Hepatic stellate cell (primary cell): ENCODE measurements around the gene JARID2.

Experiments
- DNase-seq: peaks from one replicate; pipeline ENCODE4 v3.0.0; 2011; ENCODE audit warnings: low spot score

The JARID2 gene

GRCh38 chr6:15472621-15473020 is 226.8 kb downstream of the JARID2 start:
- DNase-seq: no peak

DNA sequence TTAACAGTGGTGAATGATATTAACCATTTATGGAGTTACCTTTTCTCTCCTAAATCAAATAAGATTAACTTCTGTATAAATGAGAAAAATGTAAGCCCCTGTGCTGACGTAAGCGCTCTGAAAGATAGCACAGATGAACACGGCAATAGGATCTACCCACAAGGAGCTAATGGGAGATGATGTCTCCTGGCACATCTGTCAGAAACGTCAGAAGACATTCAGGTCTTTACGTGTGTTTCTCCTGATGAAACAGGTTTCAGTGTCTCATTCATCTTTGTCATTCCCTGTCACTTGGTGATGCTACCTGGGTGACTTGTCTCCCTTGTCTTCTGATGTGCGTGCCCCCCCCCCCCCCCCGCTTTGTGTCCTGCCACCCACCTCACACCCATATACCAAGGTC is 227.3 kb downstream of the JARID2 start:
- DNase-seq: no peak

DNA sequence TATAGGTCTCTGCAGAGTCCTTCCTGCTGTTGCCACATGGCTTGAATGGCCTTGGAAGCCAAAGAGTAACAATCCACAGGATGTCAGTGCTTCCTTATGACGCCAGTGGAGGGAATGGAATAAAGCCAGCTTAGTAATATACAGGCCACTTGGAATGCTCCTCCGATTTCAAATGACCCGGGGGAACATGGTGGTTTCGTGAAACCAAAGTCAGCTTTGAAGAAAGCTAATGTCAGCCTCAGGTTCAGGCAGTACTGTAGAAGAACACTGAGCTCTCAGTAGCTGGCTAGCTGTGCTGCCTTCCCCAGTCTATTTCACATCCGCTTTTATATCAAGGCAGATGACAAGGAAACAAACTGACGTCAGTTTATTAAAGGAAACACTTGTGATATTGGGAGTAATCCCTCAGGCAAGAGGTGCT is 227.9 kb downstream of the JARID2 start:
- no peak for DNase-seq

DNA sequence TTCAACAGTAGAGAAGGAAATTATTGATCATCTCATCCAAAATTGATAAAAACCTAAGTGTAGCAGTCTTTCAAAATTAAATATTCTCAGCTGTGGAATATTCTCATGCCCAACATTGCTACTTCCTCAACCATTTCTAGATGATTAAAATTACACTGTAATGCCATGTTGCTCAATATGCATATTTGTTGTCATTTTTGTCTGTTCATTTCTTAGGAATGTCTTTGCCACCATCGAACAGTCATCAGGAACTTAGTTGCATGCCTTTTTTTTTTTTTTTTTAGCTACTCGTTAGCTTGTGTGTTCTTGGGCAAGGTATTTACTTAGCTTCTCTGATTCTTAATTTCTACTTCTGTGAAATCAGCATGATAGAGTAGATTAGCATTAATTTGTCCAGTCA is 228.3 kb downstream of the JARID2 start:
- DNase-seq: no peak

DNA sequence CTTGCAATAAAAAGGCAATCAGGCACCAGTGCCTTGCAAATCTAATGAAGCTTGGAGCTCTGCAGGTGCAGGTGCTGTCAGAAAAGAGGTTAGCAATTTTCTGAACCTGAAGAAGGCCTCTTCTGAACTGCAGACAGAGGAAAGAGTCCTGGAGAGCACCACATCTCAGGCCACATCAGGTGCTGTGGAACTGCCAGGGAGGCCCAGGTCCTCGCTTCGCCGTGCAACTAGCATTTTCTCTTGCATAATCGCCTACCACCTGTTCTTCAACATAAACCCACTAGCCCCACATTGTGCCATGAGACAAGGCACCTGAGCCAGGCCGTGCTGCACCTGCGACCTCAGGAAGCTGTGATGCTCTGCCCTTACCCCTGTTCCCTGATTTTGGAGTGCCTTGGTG is 229.4 kb downstream of the JARID2 start:
- no peak for DNase-seq

- DNase-seq: no peak
Observed at GRCh38 chr6:15475872-15476271, 230.0 kb downstream of the JARID2 start.

- DNase-seq: no peak
Observed at GRCh38 chr6:15476631-15477380, 230.9 kb downstream of the JARID2 start.

- DNase-seq: no peak
Observed at GRCh38 chr6:15477746-15478145, 231.9 kb downstream of the JARID2 start.

GRCh38 chr6:15479761-15480160 is 233.9 kb downstream of the JARID2 start:
- no peak for DNase-seq

- DNase-seq: no peak
Observed at GRCh38 chr6:15480525-15480924, 234.7 kb downstream of the JARID2 start.

- no peak for DNase-seq
Observed at GRCh38 chr6:15481390-15482291, 235.8 kb downstream of the JARID2 start.

GRCh38 chr6:15483060-15483459 is 237.2 kb downstream of the JARID2 start:
- DNase-seq: no peak

DNA sequence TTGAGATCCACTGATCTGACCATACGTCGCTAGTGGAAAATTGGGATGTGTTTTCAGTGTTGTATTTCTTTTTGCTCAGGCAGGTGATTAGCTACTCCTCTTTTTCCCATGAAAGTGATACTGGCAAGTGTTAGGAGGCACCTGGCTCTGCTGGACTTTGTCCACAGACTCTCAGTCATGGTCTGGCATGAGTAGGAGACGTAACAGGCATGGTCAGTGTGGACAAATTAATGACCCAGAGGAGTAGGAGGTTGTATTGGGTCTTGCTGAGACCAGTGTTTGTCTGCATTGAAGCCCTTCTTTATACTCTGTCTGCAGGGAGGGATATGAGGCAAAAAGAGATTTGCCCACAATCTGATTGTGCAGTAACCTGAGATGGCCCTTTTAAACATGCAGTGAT is 238.3 kb downstream of the JARID2 start:
- no peak for DNase-seq

DNA sequence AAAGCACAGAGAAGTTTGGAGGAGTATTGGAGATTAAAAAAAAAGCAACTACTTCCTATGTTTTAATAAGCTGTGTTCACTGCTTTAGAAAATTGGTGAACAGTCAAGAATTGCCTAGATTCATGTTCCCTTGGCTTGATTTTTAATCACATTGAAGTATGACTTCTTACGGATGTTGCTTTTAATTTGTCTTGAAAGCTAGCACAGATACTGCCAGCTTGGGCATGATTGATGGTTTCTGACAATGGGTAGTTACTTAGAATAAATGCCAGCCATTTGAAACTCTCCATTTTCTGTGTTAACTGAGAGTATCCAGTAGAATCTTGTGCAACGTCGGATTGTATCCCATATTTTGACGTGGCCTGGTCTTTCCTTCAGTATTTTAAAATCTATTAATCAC is 239.0 kb downstream of the JARID2 start:
- DNase-seq: no peak

DNA sequence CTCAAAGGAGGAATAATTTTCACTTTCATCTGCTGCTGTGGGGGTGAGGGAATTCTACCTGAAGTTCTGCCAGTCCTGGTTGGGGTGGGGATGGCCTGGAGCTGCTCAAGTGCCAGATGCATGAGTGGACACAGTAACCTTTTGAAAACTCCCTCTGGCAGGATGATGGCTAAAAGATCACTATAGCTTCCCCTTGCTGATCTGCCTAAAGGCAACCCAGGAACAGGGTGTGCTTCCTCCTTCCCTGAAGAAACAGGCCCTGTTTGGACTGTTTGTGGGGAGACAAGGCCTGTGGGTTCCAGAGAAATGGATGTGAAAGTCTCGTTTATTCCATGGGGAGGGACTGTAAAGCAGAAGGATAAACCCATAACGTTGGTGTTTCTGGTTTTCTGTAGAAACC is 240.1 kb downstream of the JARID2 start:
- no peak for DNase-seq

GRCh38 chr6:15487262-15487661 is 241.4 kb downstream of the JARID2 start:
- no peak for DNase-seq

DNA sequence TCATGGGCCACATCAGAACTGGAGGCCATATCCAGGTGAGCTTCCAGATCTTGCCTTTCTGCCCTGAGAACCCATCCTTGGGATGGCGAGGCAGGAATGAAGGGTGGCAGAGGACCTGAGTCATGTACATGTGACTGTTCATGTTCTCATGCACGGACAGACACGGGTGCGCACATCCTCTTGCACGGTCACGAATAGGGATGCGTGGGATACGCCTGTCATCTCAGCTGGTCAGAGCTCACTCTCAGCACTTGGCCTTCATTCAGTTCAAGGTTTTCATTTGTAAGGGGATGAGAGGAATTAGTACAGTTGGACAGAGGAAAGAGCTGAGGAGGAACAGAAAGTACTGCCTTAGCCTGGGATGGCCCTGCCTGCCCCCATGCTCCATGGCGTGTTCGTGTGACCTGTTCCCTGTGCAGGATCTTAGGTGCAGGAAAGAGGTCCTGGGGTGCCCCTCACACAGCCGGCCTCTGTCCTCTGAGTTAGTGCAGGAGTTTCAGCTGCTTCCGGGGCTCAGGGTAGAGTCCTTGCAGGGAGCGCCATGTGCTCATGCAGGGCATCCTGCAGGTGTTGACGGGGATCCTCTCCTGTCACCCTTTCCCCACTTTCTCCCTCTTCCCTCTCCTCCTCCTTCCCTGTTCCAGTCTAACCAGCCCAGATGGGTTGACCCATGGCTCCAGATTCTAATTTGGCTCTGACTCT is 243.5 kb downstream of the JARID2 start:
- DNase-seq: no peak

- no peak for DNase-seq
Observed at GRCh38 chr6:15490242-15491100, 244.6 kb downstream of the JARID2 start.

DNA sequence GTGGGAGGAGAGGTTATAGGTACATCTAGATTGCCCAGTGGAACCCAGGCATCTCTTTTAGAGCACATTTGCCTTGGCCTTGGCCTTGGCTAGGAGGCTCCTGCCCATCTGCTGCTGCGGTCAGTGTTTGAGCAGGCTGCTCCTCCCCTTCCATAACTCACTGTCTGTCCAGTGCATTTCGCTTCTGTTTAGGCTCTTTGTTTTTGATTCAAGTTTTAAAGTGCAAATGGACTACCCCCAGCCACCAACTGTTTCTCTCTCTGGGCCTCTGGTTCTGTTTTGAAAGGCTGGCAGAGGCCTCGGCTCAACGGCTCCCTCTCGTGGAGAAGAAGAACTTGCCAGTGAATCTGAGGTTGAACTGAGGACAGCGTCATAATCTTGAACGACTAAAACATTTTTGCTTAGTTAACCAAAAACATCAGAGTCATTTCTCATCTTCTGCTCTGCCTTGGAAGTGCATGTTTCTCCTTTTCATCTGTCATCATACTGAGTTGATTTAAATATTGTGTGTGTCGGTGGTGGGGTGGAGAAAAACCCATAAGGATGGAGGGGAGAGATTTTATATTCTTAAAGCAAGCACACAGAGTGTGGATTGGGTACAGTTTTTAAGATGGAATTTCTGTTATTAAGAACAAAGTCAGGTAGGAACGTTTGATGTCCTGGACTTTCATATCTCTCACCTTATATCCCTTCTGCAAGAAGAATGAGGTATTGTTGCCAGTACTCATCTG is 245.6 kb downstream of the JARID2 start:
- peak; percentile 75 for DNase-seq

- no peak for DNase-seq
Observed at GRCh38 chr6:15491986-15492269, 246.1 kb downstream of the JARID2 start.

GRCh38 chr6:15493437-15494168 is 247.7 kb downstream of the JARID2 start:
- no peak for DNase-seq
